Uterus (tissue), 4 donors: ENCODE data around the gene GLI2. TPM values are rescaled to one million over a fixed set of nuclear protein-coding genes. Genes with fewer than 3 reads are reported as not detected.

Experiments used
- DNase-seq, 2 donors: peaks; one replicate each; pipeline ENCODE4 v3.0.0-alpha.2; 2019 to 2020
- H3K27ac ChIP-seq, 2 donors: fragments of 200-600 bp; sonication (generic); 1 replicate in 1 of 2; 2 replicates in 1 of 2; pipeline ENCODE4 v1.5.1; 2016 to 2018
- H3K27me3 ChIP-seq, 2 donors: fragments of 200-600 bp; sonication (generic); one replicate each; pipeline ENCODE4 v1.5.1; 2018 to 2019; ENCODE audit warnings: control low read depth in 1 of 2
- H3K36me3 ChIP-seq, 2 donors: fragments of 200-600 bp; sonication (generic); one replicate each; pipeline ENCODE4 v1.5.1; 2019; ENCODE audit warnings: control low read depth in 1 of 2
- H3K4me1 ChIP-seq, 2 donors: fragments of 200-600 bp; sonication (generic); one replicate each; pipeline ENCODE4 v1.5.1; 2018 to 2019; ENCODE audit warnings: control low read depth in 1 of 2
- H3K4me3 ChIP-seq, 2 donors: fragments of 200-600 bp; sonication (generic); 1 replicate in 1 of 2; 2 replicates in 1 of 2; pipeline ENCODE4 v1.5.1; 2018 to 2019; ENCODE audit warnings: mild to moderate bottlenecking in 1 of 2
- H3K9me3 ChIP-seq, 2 donors: fragments of 200-600 bp; sonication (generic); one replicate each; pipeline ENCODE4 v1.5.1; 2019; ENCODE audit warnings: control low read depth in 1 of 2
- POLR2A ChIP-seq, 2 donors: fragments of 450-650 bp; IDR thresholded peaks; one replicate each; pipeline ENCODE4 v1.6.1; 2016; ENCODE audit warnings: antibody characterized with exemption in 2 of 2, mild to moderate bottlenecking in 1 of 2, moderate library complexity in 1 of 2
- intact Hi-C: fragments of 100-400 bp; cut with DNase I; formaldehyde crosslinking; loops from one replicate; pipeline ENCODE4 v1.15.1; 2023; ENCODE audit warnings: low total_unique reads
- total RNA-seq, 4 donors: library from RNA; depleted of rRNA in 3 of 4; stranded (reverse); fragments of >200 nt in 3 of 4; gene quantifications; one replicate each; pipeline versions ENCODE4 v1.1.0 to v1.2.4, GENCODE V29; 2014 to 2023
- TF ChIP-seq, protein P1 (sequence below), 4 experiments: fragments of 200-600 bp in 2 of 4; fragments of 450-650 bp in 2 of 4; sonication (generic) in 2 of 4; IDR thresholded peaks; one replicate each; pipeline ENCODE4 v1.5.1; 2016 to 2019; ENCODE audit warnings: antibody characterized with exemption in 4 of 4, mild to moderate bottlenecking in 2 of 4, moderate library complexity in 1 of 4
- donor health status: DM: yes; HTN: yes; CAD: no.

The GLI2 gene
- total RNA-seq, 4 donors from 2014 or later = 2.9 to 23.6 (median 12.9) TPM

GRCh38 chr2:120762341-120763061 is 26.8 kb downstream of the GLI2 start:
- Histone ChIP-seq H3K36me3 (no peaks in the 10 kb centered on the region), H3K4me1 (peaks cover 13 to 24% of the 10 kb centered on the region in 2 donors), H3K27ac (peak overlapping the region in 1 of 2 donors; percentile 38), H3K9me3 (no peaks in the 10 kb centered on the region), H3K4me3 (no peak overlapping the region), H3K27me3 (no peaks in the 10 kb centered on the region)
- intact Hi-C loops = no loop called here
- TF ChIP-seq, protein P1, sequence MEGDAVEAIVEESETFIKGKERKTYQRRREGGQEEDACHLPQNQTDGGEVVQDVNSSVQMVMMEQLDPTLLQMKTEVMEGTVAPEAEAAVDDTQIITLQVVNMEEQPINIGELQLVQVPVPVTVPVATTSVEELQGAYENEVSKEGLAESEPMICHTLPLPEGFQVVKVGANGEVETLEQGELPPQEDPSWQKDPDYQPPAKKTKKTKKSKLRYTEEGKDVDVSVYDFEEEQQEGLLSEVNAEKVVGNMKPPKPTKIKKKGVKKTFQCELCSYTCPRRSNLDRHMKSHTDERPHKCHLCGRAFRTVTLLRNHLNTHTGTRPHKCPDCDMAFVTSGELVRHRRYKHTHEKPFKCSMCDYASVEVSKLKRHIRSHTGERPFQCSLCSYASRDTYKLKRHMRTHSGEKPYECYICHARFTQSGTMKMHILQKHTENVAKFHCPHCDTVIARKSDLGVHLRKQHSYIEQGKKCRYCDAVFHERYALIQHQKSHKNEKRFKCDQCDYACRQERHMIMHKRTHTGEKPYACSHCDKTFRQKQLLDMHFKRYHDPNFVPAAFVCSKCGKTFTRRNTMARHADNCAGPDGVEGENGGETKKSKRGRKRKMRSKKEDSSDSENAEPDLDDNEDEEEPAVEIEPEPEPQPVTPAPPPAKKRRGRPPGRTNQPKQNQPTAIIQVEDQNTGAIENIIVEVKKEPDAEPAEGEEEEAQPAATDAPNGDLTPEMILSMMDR (IDR thresholded peaks at IDR 0.05) = no peak
- TF ChIP-seq POLR2A (IDR thresholded peaks at IDR 0.05) = no peak
- peak; percentile 11 for DNase-seq

DNA sequence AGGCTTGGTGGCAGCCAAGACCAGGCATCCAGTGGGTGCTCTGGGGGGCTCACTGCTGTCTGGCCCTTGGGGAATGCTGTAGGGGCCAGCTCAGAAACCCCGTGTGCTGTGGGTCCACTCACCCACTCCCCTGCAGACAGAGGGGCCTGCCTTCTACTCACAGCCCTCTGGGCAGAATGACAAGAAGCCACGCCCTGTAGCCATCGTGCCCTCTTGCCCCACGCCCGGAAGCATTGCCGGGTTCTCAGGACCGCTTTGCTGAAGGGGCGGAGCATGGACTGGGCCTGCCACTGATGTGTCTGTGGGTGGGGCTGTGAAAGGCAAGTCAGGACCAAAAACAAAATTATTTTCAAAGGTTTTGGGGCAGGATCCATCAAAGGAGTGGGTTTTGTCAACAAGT is 27.8 kb downstream of the GLI2 start:
- H3K36me3 ChIP-seq = no peaks in the 10 kb centered on the region
- intact Hi-C loops = no loop called here
- peaks cover 7 to 18% of the 10 kb centered on the region in 2 donors for H3K4me1 ChIP-seq
- peak overlapping the region in 1 of 2 donors; percentile 38 for H3K27ac ChIP-seq
- no peaks in the 10 kb centered on the region for H3K9me3 ChIP-seq
- H3K4me3 ChIP-seq = no peak overlapping the region
- H3K27me3 ChIP-seq = no peaks in the 10 kb centered on the region
- peak; percentile 30 to 32 for DNase-seq
- TF ChIP-seq, protein P1 (IDR thresholded peaks at IDR 0.05) = no peak
- TF ChIP-seq POLR2A (IDR thresholded peaks at IDR 0.05) = no peak

- intact Hi-C loops = no loop called here
- H3K4me1 ChIP-seq = peaks cover 7 to 15% of the 10 kb centered on the region in 2 donors
Measured at GRCh38 chr2:120763931-120764330, 28.3 kb downstream of the GLI2 start.

GRCh38 chr2:120764492-120764891 is 28.8 kb downstream of the GLI2 start:
- Histone ChIP-seq H3K4me1 (peaks cover 7 to 15% of the 10 kb centered on the region in 2 donors), H3K9me3 (no peaks in the 10 kb centered on the region), H3K4me3 (no peak overlapping the region), H3K27ac (peak overlapping the region; percentile 77 to 80), H3K36me3 (no peaks in the 10 kb centered on the region), H3K27me3 (no peaks in the 10 kb centered on the region)
- TF ChIP-seq, protein P1 (IDR thresholded peaks at IDR 0.05) = no peak
- TF ChIP-seq POLR2A (IDR thresholded peaks at IDR 0.05) = no peak
- DNase-seq = peak in 1 of 2 donors; percentile 8
- intact Hi-C loops = no loop called here

More at GRCh38 chr2:120763931-120764330, 28.3 kb downstream of the GLI2 start:
- Histone ChIP-seq H3K4me3 (no peak overlapping the region), H3K9me3 (no peaks in the 10 kb centered on the region), H3K27me3 (no peaks in the 10 kb centered on the region), H3K27ac (peak overlapping the region in 1 of 2 donors; percentile 38), H3K36me3 (no peaks in the 10 kb centered on the region)
- peak; percentile 8 to 13 for DNase-seq
- TF ChIP-seq POLR2A (IDR thresholded peaks at IDR 0.05) = no peak
- TF ChIP-seq, protein P1 (IDR thresholded peaks at IDR 0.05) = no peak

DNA sequence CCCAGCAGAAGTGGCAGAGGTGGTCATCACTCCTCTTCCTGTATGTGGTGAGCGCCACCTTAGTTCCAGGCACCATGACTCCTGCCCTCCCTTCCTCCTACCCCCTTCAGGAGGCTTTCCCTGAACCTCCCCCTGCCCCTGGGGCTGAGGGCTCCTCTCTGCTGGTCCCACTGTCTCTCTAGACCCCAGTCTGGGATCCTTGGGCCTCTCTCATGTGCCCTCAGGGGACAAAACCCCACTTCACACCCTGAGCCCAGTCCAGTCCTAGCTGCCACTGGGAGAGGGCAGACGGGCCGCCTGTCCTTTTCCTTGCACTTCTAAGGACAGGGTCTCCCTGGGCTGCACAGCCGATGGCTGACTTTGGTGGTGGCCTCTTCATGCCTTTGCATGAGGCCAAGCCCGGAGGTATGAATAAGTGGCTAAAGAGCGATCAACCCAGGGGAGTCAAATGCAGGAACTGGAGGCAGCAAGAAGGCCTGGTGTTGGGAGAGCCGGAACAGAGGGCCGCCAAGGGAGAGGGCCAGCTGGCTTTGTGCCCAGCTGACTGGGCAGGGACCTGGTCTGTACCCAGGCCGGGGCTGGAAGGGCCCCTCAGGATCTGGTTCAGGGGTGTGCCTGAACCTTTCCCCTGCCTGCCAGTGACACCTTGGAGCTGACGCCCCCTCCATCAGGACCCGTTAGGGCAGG is 29.5 kb downstream of the GLI2 start:
- H3K27ac ChIP-seq = peak overlapping the region; percentile 77 to 80
- intact Hi-C loops = no loop called here

More for the DNA sequence above, 29.5 kb downstream of the GLI2 start:
- Histone ChIP-seq H3K4me1 (peaks cover 7 to 15% of the 10 kb centered on the region in 2 donors), H3K27me3 (no peaks in the 10 kb centered on the region), H3K4me3 (no peak overlapping the region), H3K9me3 (no peaks in the 10 kb centered on the region), H3K36me3 (no peaks in the 10 kb centered on the region)
- TF ChIP-seq POLR2A (IDR thresholded peaks at IDR 0.05) = no peak
- TF ChIP-seq, protein P1 (IDR thresholded peaks at IDR 0.05) = no peak
- DNase-seq = peak; percentile 30 to 47
